LNCAP (cell line): Measurements from ENCODE around the gene KRT25.

Experiments used
- CTCF ChIP-seq: fragments of 450-650 bp; IDR thresholded peaks from 2 replicates; pipeline ENCODE4 v1.5.1; 2017; ENCODE audit warnings: mild to moderate bottlenecking

KRT25 gene

GRCh38 chr17:40751065-40751464 is 4.1 kb downstream of the KRT25 start:
- TF ChIP-seq CTCF: no peak

GRCh38 chr17:40750391-40750790 is 4.7 kb downstream of the KRT25 start:
- TF ChIP-seq CTCF: no peak

GRCh38 chr17:40738553-40738952 is 16.6 kb downstream of the KRT25 start:
- TF ChIP-seq CTCF: no peak

- no peak for TF ChIP-seq CTCF
Observed at GRCh38 chr17:40735016-40735415, 20.1 kb downstream of the KRT25 start.

- TF ChIP-seq CTCF: no peak
Observed at GRCh38 chr17:40734018-40734417, 21.1 kb downstream of the KRT25 start.

GRCh38 chr17:40730970-40731369 is 24.2 kb downstream of the KRT25 start:
- TF ChIP-seq CTCF: no peak

GRCh38 chr17:40727447-40728231 is 27.5 kb downstream of the KRT25 start:
- TF ChIP-seq CTCF: no peak

- TF ChIP-seq CTCF: peak; percentile 50; the same call in 1 of the 2 replicates
Observed at GRCh38 chr17:40726919-40727318, 28.2 kb downstream of the KRT25 start.
